ENCODE data around the gene CAMK1D. TPM values are rescaled to one million over a fixed set of nuclear protein-coding genes. Genes with fewer than 3 reads are reported as not detected.

CAMK1D gene
- total and polyA plus RNA-seq, 2 of the 8 experiments (the other 6 are each of a cell fraction or from before 2014, with no cell fraction given), result 3.5 to 10.6 TPM

GRCh38 chr10:12539350-12540164 is 190.2 kb downstream of the CAMK1D start:
- POLR2A ChIA-PET (ENCODE audit: partially characterized antibody), result no interaction called here

More at GRCh38 chr10:12539350-12540164, 190.2 kb downstream of the CAMK1D start:
- Histone ChIP-seq H3K4ac (replicated peaks; ENCODE audit: insufficient read length, low read depth, low read length) (no peak overlapping the region), H4K20me1 (replicated peaks in 1 of 2; ENCODE audit: control insufficient read depth in 1 of 2, insufficient read depth in 2 of 2, low read length in 2 of 2) (no peaks in the 10 kb centered on the region), H3K27ac (ENCODE audit: low read depth, low read length) (no peak overlapping the region), H3K4me3 (ENCODE audit: extremely low read depth in 1 of 4, insufficient read depth in 2 of 4, low read depth in 3 of 4, low read length in 4 of 4) (no peak overlapping the region), H2AFZ (ENCODE audit: low read length) (no peak overlapping the region), H3K56ac (replicated peaks; ENCODE audit: insufficient read length, low read depth, low read length) (no peak overlapping the region), H3K14ac (ENCODE audit: insufficient read length) (no peak overlapping the region), H3K79me1 (ENCODE audit: low read depth, low read length) (no peaks in the 10 kb centered on the region), H3K23ac (ENCODE audit: insufficient read length) (no peak overlapping the region), H3K23me2 (ENCODE audit: low read depth, low read length) (no peaks in the 10 kb centered on the region), H2AK5ac (ENCODE audit: low read depth, low read length) (no peak overlapping the region), H3K79me2 (ENCODE audit: control insufficient read depth in 1 of 2, insufficient read depth in 2 of 2, low read length in 2 of 2) (no peaks in the 10 kb centered on the region), H3K18ac (ENCODE audit: extremely low read depth, low read length) (no peak overlapping the region), H4K8ac (ENCODE audit: extremely low read depth, insufficient read depth, low read length) (no peak overlapping the region), H3K36me3 (ENCODE audit: control insufficient read depth in 2 of 4, insufficient read depth in 4 of 4, low read length in 3 of 4) (no peaks in the 10 kb centered on the region), H2BK15ac (ENCODE audit: low read length) (no peak overlapping the region), H2BK120ac (replicated peaks; ENCODE audit: low read depth, low read length) (no peak overlapping the region), H2BK5ac (ENCODE audit: low read depth, low read length) (no peak overlapping the region), H2BK20ac (ENCODE audit: low read length) (no peak overlapping the region), H3K9ac (replicated peaks in 1 of 4; ENCODE audit: extremely low read depth in 1 of 4, low read depth in 3 of 4, low read length in 3 of 4) (no peak overlapping the region), H3K9me3 (ENCODE audit: insufficient read depth in 2 of 2, low read depth in 1 of 2, low read length in 1 of 2) (no peaks in the 10 kb centered on the region), H2BK12ac (ENCODE audit: low read depth, low read length) (no peak overlapping the region), H3K4me1 (replicated peaks in 1 of 4; ENCODE audit: control insufficient read depth in 3 of 4, insufficient read depth in 4 of 4, low read length in 3 of 4) (no peaks in the 10 kb centered on the region), H4K91ac (replicated peaks; ENCODE audit: insufficient read length, low read length) (no peak overlapping the region), H4K5ac (ENCODE audit: insufficient read length, low read depth, low read length) (no peak overlapping the region), H3K4me2 (ENCODE audit: insufficient read depth in 1 of 2, low read depth in 2 of 2, low read length in 2 of 2) (no peak overlapping the region), H3K27me3 (replicated peaks in 1 of 4; ENCODE audit: control insufficient read depth in 3 of 4, extremely low read depth in 1 of 4, insufficient read depth in 3 of 4, low read length in 3 of 4) (no peaks in the 10 kb centered on the region)
- FAIRE-seq (no peak), DNase-seq (ENCODE audit: low read depth in 1 of 2, low spot score in 2 of 2) (peak in 1 of 2 experiments; percentile 38)
- CTCF ChIA-PET (ENCODE audit: partially characterized antibody), result interaction anchor here (0.8 to 1.1 kb wide), 2 partner anchors 116 to 170 kb away, joined by 3 to 4 read pairs; no protein-coding TSS in a partner anchor
- TF ChIP-seq CREB1 (IDR thresholded peaks at IDR 0.05) (no peak), MAFK (IDR thresholded peaks at IDR 0.05; ENCODE audit: low read depth, low read length) (no peak), EGR1 (IDR thresholded peaks at IDR 0.05; ENCODE audit: borderline replicate concordance, low read depth, low read length) (no peak), BCL11A (IDR thresholded peaks at IDR 0.05; ENCODE audit: low read depth in 2 of 2, low read length in 2 of 2) (no peak), YY1 (IDR thresholded peaks at IDR 0.05; ENCODE audit: low read depth, low read length) (no peak)
- whole genome bisulfite sequencing, 2 experiments (ENCODE audit: extremely low coverage in 1 of 2, insufficient coverage in 1 of 2, insufficient read length in 1 of 2, insufficient replicate concordance in 2 of 2, low coverage in 1 of 2, low lambda C conversion rate in 2 of 2, missing lambda C conversion rate in 1 of 2), result 93% methylated on average over 7 of the region's 7 CpGs; no CpG with 5 or more reads in 1 of the 2 experiments

Data from H1 (cell line).